ENCODE data around the gene IL1RAPL1.

GRCh38 chrX:28756175-28756574, 168.9 kb downstream of the IL1RAPL1 start:
- TF ChIP-seq, protein P1, sequence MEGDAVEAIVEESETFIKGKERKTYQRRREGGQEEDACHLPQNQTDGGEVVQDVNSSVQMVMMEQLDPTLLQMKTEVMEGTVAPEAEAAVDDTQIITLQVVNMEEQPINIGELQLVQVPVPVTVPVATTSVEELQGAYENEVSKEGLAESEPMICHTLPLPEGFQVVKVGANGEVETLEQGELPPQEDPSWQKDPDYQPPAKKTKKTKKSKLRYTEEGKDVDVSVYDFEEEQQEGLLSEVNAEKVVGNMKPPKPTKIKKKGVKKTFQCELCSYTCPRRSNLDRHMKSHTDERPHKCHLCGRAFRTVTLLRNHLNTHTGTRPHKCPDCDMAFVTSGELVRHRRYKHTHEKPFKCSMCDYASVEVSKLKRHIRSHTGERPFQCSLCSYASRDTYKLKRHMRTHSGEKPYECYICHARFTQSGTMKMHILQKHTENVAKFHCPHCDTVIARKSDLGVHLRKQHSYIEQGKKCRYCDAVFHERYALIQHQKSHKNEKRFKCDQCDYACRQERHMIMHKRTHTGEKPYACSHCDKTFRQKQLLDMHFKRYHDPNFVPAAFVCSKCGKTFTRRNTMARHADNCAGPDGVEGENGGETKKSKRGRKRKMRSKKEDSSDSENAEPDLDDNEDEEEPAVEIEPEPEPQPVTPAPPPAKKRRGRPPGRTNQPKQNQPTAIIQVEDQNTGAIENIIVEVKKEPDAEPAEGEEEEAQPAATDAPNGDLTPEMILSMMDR (conservative IDR thresholded peaks at IDR 0.05 in 1 of 2, IDR thresholded peaks at IDR 0.05 in 1 of 2; ENCODE audit: low read depth in 1 of 2, low read length in 2 of 2) = no peak
- no peak for TF ChIP-seq EZH2 (IDR thresholded peaks at IDR 0.05; ENCODE audit: low read length, missing control alignments)

Data from fibroblast of lung (primary cell).